Stimulated activated CD4-positive, alpha-beta T cell treated with anti-CD3 and anti-CD28 coated beads, Interleukin-4, amount 100 ng/mL, for 24 hours (primary cell): Measurements from ENCODE around the gene GRIK1.

Source experiments
- DNase-seq: peaks from one replicate; pipeline ENCODE4 v3.0.0-alpha.2; 2020

Gene GRIK1

DNA sequence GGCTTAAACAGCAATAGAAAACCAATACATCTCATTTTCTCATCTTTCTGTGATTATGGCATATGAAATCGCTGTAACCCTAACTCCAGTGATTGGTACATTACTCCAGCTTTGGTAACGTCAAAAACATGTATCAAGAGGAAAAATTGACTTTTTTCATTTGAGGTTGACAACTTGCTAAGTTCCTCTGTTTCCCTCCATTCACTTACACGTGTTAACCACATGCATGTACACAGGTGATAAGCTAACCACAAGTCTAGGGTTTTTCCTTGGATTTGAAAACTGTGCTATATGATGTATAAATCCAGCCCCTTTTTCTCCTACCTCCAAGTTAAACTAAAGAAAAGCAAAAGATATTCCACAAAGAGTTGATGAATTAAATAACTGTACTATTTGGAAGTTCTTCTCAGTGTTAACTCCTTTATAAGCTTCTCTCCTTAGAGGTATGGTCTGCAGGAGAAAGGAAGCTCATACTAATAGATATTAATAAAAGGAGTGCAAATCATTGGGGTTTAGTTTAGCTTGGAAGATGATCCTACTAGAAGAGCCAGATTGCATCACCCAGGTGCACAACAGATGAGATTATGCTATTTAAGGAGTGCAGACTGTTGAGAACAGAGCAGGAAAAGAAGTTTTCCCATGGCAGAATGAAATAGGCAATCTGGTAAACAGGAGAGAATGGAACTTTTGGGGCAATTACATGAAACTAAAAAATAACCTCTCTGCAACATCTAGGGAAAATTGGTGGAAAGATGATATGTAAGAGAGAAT lies 277.9 kb downstream of the GRIK1 start:
- no peak for DNase-seq

DNA sequence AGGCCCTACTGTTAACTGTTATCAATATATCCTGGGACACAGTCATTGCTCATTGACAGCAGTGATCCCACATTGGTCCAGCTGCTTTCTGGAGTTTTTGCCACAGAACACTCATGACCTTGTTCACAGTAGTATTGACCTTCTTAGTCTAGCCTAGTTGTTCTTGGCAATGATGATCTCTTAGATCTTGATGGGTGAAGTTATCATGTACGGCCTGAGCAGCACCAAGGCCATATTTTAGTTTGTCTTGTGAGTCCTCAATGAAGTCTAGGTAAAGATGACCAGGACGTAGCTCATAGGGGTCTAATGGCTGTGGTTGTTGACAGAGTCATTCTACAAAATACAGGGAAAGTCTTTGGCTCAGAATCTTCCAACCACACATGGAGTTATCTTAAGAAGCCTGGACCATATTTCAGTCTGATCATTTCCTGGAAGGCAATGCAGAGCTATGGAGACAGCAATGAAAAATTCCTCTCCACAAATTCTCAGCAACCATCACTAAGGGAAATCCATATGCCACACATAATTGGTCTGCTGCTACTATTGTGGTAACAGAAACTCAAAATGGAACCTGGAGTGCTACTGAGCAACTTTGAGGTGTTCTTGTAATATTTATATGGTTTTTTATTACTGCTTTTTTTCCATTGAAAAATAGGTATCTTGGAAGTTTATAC lies 279.6 kb downstream of the GRIK1 start:
- no peak for DNase-seq

- DNase-seq, result no peak
These were observed 280.9 kb downstream of the GRIK1 start for GRCh38 chr21:29658934-29659203.

DNA sequence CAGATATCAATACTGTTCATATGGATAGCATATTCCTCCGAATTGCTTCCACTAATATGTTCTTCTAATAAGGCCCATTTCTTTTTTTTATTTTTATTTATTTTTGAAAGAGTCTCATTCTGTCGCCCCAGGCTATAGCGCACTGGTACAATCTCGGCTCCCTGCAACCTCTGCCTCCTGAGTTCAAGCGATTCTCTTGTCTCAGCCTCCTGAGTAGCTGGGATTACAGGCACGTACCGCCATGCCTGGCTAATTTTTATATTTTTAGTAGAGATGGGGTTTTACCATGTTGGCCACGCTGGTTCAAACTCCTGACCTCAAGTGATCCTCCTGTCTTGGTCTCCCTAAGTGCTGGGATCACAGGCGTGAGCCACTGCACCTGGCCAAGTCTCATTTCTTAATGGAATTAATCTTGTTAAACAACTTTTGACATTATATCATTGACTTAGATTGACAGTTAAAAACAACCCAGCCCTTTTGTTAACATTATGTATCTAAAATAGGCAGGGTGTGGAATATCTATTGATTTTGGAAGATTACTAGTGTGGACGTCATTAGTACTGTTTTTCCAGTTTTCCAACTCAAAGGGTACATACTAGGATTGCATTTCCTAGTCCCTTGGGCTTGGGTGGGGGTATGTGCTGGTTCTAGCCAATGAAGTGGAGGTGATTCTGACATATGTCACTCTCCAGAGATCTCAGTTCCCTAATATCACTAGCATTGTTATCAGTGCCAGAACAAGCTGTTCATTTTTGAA lies 281.4 kb downstream of the GRIK1 start:
- no peak for DNase-seq

DNA sequence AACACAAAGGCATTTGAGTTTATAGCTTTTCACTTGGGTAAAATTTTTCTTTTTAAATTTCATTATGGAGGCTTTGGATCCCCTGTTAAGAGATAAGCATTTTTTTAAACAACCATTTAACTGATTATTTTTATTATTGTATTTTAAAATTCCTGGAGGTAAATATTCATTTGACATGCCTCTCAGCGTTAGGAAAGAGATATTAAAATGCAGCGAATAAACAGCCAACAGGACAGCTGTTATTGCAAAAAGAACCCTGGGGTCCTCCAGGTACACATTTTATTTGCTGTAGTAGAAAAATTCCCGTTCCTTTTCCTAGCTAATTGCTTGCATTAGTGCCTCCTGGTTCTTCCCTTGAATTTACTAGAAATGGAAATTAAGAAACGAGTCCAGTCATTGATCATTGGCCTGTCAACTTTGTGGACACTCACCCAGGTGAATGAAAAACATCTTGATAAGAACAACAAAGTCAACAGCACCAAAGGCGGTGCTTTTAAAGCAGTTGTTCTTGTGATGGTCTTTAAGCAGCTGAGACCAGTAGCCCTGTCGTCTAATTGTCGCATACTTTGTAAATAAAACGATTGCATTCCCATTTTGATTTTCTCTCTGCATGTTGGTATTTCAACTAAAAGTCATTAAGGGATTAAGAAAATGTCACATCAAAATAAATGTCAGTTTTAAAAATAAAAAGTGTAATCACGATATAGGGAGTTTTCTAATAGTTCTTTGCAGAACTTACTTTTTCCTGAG lies 282.4 kb downstream of the GRIK1 start:
- no peak for DNase-seq

DNA sequence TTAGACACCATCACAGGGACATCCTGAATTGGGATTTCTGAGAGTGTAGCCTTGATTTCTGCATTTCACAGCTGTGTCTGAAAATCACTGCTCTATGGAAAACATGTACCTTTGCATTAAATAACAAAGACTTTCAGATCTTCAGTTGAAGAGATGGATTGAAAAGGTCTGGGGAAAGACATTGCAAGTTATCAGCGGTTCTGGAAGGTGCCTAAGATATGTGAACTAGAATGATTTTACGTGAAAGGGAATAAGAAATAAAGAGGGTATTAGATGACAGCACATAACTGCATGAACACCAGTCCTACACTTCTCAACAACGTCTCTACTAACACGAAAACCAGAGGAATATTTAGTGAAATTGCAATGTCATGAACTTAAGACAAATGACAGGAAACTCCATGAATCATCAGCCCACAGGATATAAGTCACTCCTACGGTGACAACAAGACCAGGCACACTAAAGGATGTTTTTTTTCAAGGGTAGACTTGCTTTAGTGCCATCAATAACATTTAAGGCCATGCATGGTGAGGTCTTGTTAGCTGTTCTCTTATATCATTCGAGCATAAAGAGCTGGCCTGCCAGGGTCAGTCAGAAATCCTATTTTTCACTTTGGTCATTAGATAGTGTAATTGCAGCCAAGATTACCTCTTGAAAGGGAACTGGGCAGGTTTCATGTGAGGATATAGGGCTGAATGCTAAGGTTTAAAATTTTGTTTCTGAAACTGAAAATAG lies 283.1 kb downstream of the GRIK1 start:
- DNase-seq, result peak; percentile 4

DNA sequence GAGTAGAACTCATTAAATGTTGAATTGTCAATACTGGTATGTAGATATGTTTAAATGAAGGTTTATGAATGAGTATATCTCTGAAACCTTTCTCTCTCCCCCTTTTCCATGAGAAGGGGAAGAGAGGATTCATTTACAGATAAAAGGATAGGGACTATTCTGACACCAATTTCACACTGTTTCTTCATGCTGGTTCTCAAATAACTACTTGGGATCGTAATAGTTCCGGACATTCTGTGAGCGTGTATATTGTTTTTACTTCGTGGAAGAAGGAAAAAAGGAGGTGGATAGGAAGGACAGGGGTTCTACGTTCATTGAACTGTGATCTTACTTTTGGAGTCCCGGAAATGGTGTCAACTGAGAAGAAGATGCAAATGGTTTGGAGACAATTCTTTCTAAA lies 284.2 kb downstream of the GRIK1 start:
- DNase-seq, result no peak

- no peak for DNase-seq
These were observed 284.9 kb downstream of the GRIK1 start for GRCh38 chr21:29654855-29655254.

DNA sequence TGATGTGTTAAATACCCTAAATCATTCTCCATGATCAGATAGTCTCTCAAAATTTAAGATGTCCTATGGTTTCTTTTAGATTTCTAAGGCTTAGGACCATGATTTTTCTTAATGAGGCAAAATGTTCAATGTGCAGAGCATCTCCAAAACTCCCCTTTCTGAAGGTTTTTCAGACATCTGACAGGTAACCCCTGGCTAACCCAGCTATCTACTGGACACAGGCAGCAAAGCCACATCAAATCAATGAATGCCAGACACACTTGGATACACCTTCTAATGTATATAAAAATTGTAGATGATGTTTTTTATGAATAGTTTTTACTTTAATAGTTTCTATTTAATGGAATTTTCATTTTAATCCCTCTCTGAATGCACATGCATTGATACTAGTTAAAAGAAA lies 285.6 kb downstream of the GRIK1 start:
- DNase-seq, result no peak

- DNase-seq, result no peak
These were observed 289.2 kb downstream of the GRIK1 start for GRCh38 chr21:29650523-29651022.

GRCh38 chr21:29649406-29649814 lies 290.4 kb downstream of the GRIK1 start:
- no peak for DNase-seq

DNA sequence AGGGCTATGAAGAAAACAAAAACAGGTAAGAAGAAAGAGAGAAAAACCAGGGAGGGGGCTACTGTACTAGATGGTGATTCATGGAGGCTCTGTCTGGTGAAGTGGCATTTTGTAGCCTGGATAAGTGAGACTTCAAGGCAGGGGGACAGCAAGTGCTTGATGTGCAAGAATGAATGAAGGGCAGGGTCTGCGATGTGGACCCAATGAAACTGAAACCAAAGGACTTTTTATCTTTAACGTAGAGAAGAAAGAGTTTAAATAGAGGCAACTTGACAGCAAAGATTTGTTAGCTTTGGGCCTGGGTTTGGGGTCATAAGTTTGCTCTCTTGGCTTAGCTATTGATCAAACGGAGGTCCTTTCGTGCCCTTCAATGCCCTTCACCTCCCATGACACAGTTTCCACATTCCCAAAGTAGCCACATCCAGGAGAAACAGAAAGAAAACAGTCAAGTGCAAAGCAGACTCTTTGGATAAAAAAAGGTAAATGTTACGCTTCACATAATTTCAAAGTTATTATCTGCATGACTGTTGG lies 291.0 kb downstream of the GRIK1 start:
- no peak for DNase-seq

DNA sequence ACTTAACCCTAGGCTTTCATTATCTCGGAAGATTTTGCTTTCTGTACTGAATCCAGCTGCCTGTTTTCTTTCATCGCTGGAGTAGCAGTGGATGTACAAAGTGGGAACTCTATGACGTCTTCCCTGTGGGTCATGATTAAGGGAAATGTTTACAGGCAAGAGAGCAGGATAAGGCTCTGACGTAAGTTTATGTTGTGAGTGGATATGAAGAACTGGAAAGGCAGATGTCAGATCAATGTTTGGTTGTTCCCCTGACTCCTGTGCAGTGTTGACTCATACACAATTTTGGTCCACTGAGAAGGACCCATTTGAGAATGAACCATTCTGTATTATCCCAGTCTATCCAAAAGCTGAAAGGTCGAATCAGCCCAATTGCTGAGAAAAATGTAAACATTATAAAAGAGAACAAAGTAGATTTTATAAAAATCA lies 292.4 kb downstream of the GRIK1 start:
- DNase-seq, result no peak

- no peak for DNase-seq
These were observed 293.9 kb downstream of the GRIK1 start for GRCh38 chr21:29645666-29646553.

DNA sequence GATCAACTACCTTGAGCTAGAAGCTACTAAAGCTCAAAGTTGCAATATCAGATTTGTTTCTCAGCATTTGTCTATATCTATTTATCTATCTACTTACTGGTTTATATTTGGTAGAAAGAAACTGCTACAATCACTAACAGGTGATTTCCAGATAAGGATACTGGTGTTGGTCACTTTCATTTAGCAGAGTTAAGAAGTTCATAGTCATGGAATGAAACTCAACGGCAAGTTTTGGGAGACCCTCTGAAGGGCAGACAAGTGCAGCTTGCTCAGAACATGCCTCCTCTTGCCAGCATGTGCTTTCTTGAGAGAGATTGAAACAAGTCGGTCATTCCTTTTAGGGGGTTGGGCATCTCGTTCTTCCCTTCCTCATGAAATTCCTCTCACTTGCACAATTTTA lies 296.5 kb downstream of the GRIK1 start:
- DNase-seq, result no peak

- no peak for DNase-seq
These were observed 297.1 kb downstream of the GRIK1 start for GRCh38 chr21:29642551-29643245.

GRCh38 chr21:29641635-29642550 lies 297.9 kb downstream of the GRIK1 start:
- no peak for DNase-seq

- no peak for DNase-seq
These were observed 298.7 kb downstream of the GRIK1 start for GRCh38 chr21:29641001-29641634.

DNA sequence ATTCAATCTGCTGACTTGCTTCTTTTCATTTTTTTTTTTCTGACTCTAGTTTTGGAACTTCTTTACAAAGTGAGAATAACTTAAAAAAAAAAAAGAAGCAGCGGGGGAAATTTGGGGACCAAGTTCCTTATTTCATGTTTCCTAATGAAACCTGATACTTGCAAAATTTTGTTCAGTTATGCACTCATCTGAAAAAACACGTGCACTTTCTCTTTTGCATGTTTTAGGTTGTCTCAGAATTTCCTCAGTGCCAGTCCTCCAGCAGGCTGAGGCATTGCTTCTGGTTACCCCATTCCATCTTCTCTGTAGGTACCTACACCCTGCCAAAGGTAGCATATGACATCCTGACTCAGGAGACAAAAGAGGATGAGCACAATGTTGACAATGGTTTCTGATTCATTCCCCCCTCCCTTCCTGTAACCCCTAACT lies 299.7 kb downstream of the GRIK1 start:
- DNase-seq, result no peak
